ENCODE results near the gene UBTD2.

DNA sequence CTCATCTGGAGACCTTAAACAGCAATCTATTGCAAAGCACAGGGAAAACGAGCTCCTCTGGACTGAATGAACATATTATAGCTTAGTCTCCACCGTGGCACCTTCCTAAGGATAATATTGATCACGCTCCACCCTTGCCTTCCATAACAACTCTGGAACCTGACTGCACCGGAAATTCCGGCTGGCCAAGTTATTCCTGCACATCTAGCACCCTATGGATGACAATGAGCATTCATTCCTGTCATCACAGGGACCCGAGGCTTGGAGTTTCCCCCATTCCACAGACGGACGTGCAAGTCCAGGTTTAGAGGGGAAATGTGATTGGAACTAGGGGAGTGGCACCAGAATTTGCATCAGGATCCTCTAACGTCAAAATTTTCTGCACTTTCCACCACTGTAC is 123.1 kb downstream of the UBTD2 start:
- TF ChIP-seq, protein P1, sequence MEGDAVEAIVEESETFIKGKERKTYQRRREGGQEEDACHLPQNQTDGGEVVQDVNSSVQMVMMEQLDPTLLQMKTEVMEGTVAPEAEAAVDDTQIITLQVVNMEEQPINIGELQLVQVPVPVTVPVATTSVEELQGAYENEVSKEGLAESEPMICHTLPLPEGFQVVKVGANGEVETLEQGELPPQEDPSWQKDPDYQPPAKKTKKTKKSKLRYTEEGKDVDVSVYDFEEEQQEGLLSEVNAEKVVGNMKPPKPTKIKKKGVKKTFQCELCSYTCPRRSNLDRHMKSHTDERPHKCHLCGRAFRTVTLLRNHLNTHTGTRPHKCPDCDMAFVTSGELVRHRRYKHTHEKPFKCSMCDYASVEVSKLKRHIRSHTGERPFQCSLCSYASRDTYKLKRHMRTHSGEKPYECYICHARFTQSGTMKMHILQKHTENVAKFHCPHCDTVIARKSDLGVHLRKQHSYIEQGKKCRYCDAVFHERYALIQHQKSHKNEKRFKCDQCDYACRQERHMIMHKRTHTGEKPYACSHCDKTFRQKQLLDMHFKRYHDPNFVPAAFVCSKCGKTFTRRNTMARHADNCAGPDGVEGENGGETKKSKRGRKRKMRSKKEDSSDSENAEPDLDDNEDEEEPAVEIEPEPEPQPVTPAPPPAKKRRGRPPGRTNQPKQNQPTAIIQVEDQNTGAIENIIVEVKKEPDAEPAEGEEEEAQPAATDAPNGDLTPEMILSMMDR (IDR thresholded peaks at IDR 0.05; ENCODE audit: low read length) = no peak
- no peak for TF ChIP-seq EZH2phosphoT487 (IDR thresholded peaks at IDR 0.05; ENCODE audit: low read length)

Measured in MM.1S (cell line).